ENCODE data around the gene FNDC10. TPM values are rescaled to one million over a fixed set of nuclear protein-coding genes. Genes with fewer than 3 reads are reported as not detected.

FNDC10 gene
- total RNA-seq, 4 donors from 2014 or later, result 10.5 to 18.9 (median 13.3) TPM

DNA sequence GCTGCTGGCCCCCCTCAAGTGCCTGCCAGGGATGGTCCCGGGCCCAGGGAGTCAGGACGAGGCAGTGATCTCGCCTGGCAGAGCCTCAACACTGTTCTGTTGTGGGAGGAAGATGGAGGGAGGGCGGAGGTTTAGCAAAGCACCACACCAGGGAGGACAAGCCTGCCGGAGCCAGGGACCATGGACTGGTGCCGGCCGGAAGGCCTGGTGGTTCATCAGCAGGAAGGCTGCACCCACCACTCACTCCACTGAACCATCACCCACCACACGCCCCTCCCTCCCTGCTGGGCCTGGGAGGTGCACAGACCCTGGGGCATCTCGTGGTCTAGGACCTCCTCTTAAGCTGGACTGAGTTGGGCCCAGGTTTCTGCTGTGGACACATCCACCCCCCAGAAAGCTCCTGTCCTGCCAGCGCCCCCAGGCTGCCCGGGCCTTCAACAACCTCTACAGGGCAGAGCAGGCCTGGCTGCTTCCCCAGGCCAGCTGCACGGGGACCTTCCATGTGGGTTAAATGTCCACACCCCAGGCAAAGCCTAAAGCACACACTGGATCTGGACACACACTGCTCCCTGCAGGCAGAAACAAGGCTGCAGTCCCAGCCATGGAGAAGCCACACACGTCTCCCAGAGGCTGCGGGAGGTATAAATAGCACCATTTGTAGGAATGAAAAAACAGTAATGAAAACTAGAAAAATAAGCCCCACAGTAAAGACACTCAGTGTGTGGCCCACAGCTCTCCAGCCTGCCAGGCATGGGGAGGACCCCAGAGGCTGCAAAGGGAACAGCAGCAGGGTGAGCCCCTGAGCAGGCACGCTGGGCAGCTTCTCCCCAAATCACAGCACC lies 49.1 kb downstream of the FNDC10 start:
- WGBS, 2 donors, result 48 to 61% methylated on average over 15 of the region's 15 CpGs
- DNase-seq (ENCODE audit: low spot score in 2 of 2), result no peak
- intact Hi-C loops (cut with DNase I; ENCODE audit: low total_unique reads), result no loop called here

DNA sequence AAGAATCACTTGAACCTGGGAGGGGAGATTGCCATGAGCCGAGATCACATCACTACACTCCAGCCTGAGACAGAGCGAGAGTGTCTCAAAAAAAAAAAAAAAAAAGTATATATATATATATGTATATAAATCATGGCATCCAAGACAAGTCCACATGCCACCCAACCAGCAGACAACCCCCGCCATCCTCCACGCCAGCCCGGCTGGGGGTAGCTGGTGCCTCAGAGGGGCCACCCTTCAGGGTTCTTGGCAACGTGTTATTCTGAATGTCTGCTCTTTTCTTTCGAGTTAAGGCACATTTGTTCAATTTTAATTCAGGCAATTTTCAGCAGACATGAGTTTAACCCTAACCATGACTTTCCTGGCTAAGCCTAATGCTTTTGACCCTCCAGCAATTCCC lies 49.8 kb downstream of the FNDC10 start:
- 74 to 78% methylated on average over 7 of the region's 7 CpGs for WGBS, 2 donors
- TF ChIP-seq, protein P1, sequence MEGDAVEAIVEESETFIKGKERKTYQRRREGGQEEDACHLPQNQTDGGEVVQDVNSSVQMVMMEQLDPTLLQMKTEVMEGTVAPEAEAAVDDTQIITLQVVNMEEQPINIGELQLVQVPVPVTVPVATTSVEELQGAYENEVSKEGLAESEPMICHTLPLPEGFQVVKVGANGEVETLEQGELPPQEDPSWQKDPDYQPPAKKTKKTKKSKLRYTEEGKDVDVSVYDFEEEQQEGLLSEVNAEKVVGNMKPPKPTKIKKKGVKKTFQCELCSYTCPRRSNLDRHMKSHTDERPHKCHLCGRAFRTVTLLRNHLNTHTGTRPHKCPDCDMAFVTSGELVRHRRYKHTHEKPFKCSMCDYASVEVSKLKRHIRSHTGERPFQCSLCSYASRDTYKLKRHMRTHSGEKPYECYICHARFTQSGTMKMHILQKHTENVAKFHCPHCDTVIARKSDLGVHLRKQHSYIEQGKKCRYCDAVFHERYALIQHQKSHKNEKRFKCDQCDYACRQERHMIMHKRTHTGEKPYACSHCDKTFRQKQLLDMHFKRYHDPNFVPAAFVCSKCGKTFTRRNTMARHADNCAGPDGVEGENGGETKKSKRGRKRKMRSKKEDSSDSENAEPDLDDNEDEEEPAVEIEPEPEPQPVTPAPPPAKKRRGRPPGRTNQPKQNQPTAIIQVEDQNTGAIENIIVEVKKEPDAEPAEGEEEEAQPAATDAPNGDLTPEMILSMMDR (IDR thresholded peaks at IDR 0.05), result no peak
- TF ChIP-seq POLR2A (IDR thresholded peaks at IDR 0.05), result no peak
- intact Hi-C loops (cut with DNase I; ENCODE audit: low total_unique reads), result no loop called here
- no peak overlapping the region for H3K4me3 ChIP-seq (ENCODE audit: low read depth, poor library complexity, severe bottlenecking)
- no peak for DNase-seq (ENCODE audit: low spot score in 2 of 2)

More for the DNA sequence above, 49.1 kb downstream of the FNDC10 start:
- no peak overlapping the region for H3K4me3 ChIP-seq (ENCODE audit: low read depth, poor library complexity, severe bottlenecking)
- no peak for TF ChIP-seq POLR2A (IDR thresholded peaks at IDR 0.05)
- TF ChIP-seq, protein P1 (IDR thresholded peaks at IDR 0.05), result no peak

DNA sequence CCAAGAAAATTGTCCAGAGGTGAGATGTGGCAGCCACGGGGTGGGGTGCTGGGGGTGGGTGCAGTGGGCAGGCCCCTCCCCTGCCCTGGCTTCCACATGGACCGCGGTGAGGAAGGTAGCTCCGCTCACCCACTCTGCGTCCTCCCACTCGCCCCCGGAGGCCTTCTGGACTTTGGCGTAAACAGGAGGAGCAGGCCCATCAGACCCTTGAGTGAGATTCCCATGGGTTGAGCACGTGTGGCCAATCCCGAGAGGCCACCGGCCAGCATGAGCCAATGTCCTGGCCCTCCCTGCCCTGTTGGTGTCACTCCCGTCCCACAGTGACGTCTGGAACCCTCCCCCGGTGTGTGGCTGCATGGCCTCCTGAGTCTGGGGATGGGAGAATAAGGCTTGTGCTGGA lies 51.3 kb downstream of the FNDC10 start:
- intact Hi-C loops (cut with DNase I; ENCODE audit: low total_unique reads), result no loop called here
- 73 to 81% methylated on average over 12 to 14 of the region's 14 CpGs for WGBS, 2 donors
- TF ChIP-seq, protein P1 (IDR thresholded peaks at IDR 0.05), result no peak
- TF ChIP-seq POLR2A (IDR thresholded peaks at IDR 0.05), result no peak
- no peak for DNase-seq (ENCODE audit: low spot score in 2 of 2)
- no peak overlapping the region for H3K4me3 ChIP-seq (ENCODE audit: low read depth, poor library complexity, severe bottlenecking)

Other genes starting within 250 kb of the FNDC10 start
- gene MXRA8, start 241.6 kb downstream of the FNDC10 start, total RNA-seq, result 10 to 100 TPM; 34.1 to 76.1 (median 35.9) TPM
- gene AURKAIP1, start 224.9 kb downstream of the FNDC10 start, total RNA-seq, result 100 to 1,000 TPM in 3 of 4 donors, 10 to 100 TPM in 1; 97.3 to 140 (median 114) TPM
- 100 to 1,000 TPM; 122 to 249 (median 142) TPM for gene CCNL2, start 200.8 kb downstream of the FNDC10 start, total RNA-seq
- 100 to 1,000 TPM in 3 of 4 donors, 10 to 100 TPM in 1; 83.4 to 122 (median 106) TPM for gene MRPL20, start 192.8 kb downstream of the FNDC10 start, total RNA-seq
- 10 to 100 TPM in 1 of 4 donors, 1 to 10 TPM in 3; 3.1 to 10.9 (median 6.2) TPM for gene ANKRD65, start 178.9 kb downstream of the FNDC10 start, total RNA-seq
- 10 to 100 TPM; 26.5 to 36.4 (median 30.1) TPM for gene VWA1, start 164.4 kb downstream of the FNDC10 start, total RNA-seq
- gene ATAD3C, start 150.4 kb downstream of the FNDC10 start, total RNA-seq, result 1 to 10 TPM in 1 of 4 donors, under 1 TPM in 3; 0.17 to 2.1 (median 0.63) TPM
- gene ATAD3B, start 128.4 kb downstream of the FNDC10 start, total RNA-seq, result 10 to 100 TPM; 13.0 to 40.3 (median 17.1) TPM
- gene ATAD3A, start 88.0 kb downstream of the FNDC10 start, total RNA-seq, result 10 to 100 TPM; 23.2 to 33.3 (median 26.9) TPM
- 1 to 10 TPM in 2 of 4 donors, under 1 TPM in 1, not detected in 1; 0.57 to 2.6 (median 2.0) TPM for gene TMEM240, start 59.5 kb downstream of the FNDC10 start, total RNA-seq
- 100 to 1,000 TPM in 3 of 4 donors, 10 to 100 TPM in 1; 96.4 to 163 (median 123) TPM for gene SSU72, start 25.3 kb downstream of the FNDC10 start, total RNA-seq
- 100 to 1,000 TPM; 117 to 216 (median 138) TPM for gene MIB2, start 15.4 kb upstream of the FNDC10 start, total RNA-seq
- gene MMP23B, start 32.0 kb upstream of the FNDC10 start, total RNA-seq, result 1 to 10 TPM; 2.1 to 3.9 (median 3.2) TPM
- 10 to 100 TPM; 19.4 to 42.3 (median 21.8) TPM for gene CDK11B, start 58.9 kb upstream of the FNDC10 start, total RNA-seq
- gene SLC35E2B, start 92.7 kb upstream of the FNDC10 start, total RNA-seq, result 10 to 100 TPM; 16.1 to 48.4 (median 31.4) TPM
- gene CDK11A, start 124.2 kb upstream of the FNDC10 start, total RNA-seq, result 10 to 100 TPM; 18.1 to 56.9 (median 27.7) TPM
- gene NADK, start 178.3 kb upstream of the FNDC10 start, total RNA-seq, result 10 to 100 TPM; 45.4 to 58.0 (median 54.2) TPM